ENCODE data around the gene RPL39L.

GRCh38 chr3:187103251-187103650 lies 36.0 kb downstream of the RPL39L start:
- no peak for TF ChIP-seq POLR2A (IDR thresholded peaks at IDR 0.05; ENCODE audit: low read length)
- TF ChIP-seq GATA1 (IDR thresholded peaks at IDR 0.05; ENCODE audit: low read depth, low read length), result no peak
